HG03095 (cell line): ENCODE results near the gene MFSD12.

ENCODE experiments used
- ATAC-seq: cut with Tn5 transposase; IDR thresholded peaks from one replicate; pipeline ENCODE4 v1.9.1; 2021; ENCODE audit warnings: moderate library complexity; ENCODE audit not compliant: unreplicated experiment

MFSD12 gene

GRCh38 chr19:3526507-3527237, 30.7 kb downstream of the MFSD12 start:
- no peak for ATAC-seq

GRCh38 chr19:3524904-3525451, 32.4 kb downstream of the MFSD12 start:
- ATAC-seq, result no peak

- ATAC-seq, result no peak
Observed at GRCh38 chr19:3524078-3524842, 33.1 kb downstream of the MFSD12 start.

GRCh38 chr19:3523361-3524077, 33.9 kb downstream of the MFSD12 start:
- ATAC-seq, result no peak

GRCh38 chr19:3522421-3523360, 34.7 kb downstream of the MFSD12 start:
- ATAC-seq, result no peak

GRCh38 chr19:3521104-3521445, 36.3 kb downstream of the MFSD12 start:
- ATAC-seq, result no peak

GRCh38 chr19:3520166-3521103, 37.0 kb downstream of the MFSD12 start:
- no peak for ATAC-seq

GRCh38 chr19:3519126-3519525, 38.3 kb downstream of the MFSD12 start:
- ATAC-seq, result no peak

GRCh38 chr19:3518659-3519058, 38.7 kb downstream of the MFSD12 start:
- ATAC-seq, result no peak

- no peak for ATAC-seq
Observed at GRCh38 chr19:3518255-3518654, 39.1 kb downstream of the MFSD12 start.

GRCh38 chr19:3517638-3518037, 39.7 kb downstream of the MFSD12 start:
- no peak for ATAC-seq

GRCh38 chr19:3516675-3517207, 40.6 kb downstream of the MFSD12 start:
- no peak for ATAC-seq

GRCh38 chr19:3515891-3516422, 41.4 kb downstream of the MFSD12 start:
- no peak for ATAC-seq

GRCh38 chr19:3514930-3515329, 42.5 kb downstream of the MFSD12 start:
- ATAC-seq, result no peak

- no peak for ATAC-seq
Observed at GRCh38 chr19:3513229-3514140, 43.9 kb downstream of the MFSD12 start.

- ATAC-seq, result no peak
Observed at GRCh38 chr19:3512562-3513228, 44.7 kb downstream of the MFSD12 start.

GRCh38 chr19:3511506-3512251, 45.7 kb downstream of the MFSD12 start:
- ATAC-seq, result no peak
